Fibroblast of the aortic adventitia (primary cell): ENCODE results near the gene EXT2. TPM values are rescaled to one million over a fixed set of nuclear protein-coding genes. Genes with fewer than 3 reads are reported as not detected.

Experiments used
- DNase-seq: peaks from one replicate; pipeline ENCODE4 v3.0.0-alpha.2; 2010; ENCODE audit warnings: low read depth
- H3K4me3 ChIP-seq: 2 replicates; pipeline ENCODE4 v1.5.1; 2011; ENCODE audit warnings: low read depth, mild to moderate bottlenecking, control low read depth, low read length, moderate library complexity
- total RNA-seq: library from RNA; depleted of rRNA; stranded (reverse); fragments of >200 nt; gene quantifications from 2 replicates; pipeline ENCODE4 v1.2.3, GENCODE V29; 2012; ENCODE audit warnings: low replicate concordance
- TF ChIP-seq, protein P1 (sequence below): IDR thresholded peaks from 2 replicates; pipeline ENCODE4 v1.5.1; 2011; ENCODE audit warnings: mild to moderate bottlenecking, low read length, control low read depth, inconsistent platforms; ENCODE audit not compliant: insufficient read depth

The EXT2 gene
- total RNA-seq, 1 donor: 100 TPM

DNA sequence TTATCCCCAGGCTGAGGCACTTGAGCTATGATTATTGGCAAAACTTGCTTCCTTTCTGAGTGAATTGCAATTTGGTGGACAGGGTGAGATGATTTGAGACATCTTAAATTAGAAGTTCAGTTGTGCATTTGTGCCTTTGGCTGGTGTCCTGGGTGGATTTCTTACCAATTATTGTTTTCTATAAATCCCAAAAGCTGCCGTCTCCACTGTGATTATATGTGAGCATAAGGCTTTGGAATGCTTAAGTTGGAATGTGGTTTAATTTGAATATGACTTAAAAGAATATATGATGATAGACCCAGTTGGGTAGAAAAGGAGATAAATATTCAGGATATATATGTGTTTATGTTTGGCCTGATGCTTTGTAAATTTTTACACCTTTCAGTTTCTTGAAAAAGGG, 70.0 kb downstream of the EXT2 start:
- DNase-seq: no peak
- no peak overlapping the region for H3K4me3 ChIP-seq
- TF ChIP-seq, protein P1, sequence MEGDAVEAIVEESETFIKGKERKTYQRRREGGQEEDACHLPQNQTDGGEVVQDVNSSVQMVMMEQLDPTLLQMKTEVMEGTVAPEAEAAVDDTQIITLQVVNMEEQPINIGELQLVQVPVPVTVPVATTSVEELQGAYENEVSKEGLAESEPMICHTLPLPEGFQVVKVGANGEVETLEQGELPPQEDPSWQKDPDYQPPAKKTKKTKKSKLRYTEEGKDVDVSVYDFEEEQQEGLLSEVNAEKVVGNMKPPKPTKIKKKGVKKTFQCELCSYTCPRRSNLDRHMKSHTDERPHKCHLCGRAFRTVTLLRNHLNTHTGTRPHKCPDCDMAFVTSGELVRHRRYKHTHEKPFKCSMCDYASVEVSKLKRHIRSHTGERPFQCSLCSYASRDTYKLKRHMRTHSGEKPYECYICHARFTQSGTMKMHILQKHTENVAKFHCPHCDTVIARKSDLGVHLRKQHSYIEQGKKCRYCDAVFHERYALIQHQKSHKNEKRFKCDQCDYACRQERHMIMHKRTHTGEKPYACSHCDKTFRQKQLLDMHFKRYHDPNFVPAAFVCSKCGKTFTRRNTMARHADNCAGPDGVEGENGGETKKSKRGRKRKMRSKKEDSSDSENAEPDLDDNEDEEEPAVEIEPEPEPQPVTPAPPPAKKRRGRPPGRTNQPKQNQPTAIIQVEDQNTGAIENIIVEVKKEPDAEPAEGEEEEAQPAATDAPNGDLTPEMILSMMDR: no peak

DNA sequence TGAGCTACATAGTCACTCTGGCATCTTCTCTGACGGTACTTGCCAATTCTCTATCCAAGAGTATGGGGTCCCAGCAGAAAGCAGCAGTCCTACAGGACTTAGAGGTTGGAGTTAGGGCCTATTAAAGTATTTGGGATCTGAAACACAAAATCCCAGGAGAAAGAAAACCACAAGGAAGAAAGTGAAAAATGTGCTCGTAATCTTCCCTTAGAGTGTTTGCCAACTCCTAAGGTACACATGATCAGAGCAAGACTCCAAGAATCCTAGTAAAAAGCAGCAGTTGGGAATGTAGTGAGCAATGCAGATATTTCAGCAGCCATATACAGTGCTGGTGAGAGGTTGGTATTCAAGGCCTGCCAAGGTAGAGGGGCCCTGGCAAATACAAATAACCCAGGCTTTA, 71.6 kb downstream of the EXT2 start:
- no peak overlapping the region for H3K4me3 ChIP-seq
- peak; percentile 68 for DNase-seq
- TF ChIP-seq, protein P1: no peak

DNA sequence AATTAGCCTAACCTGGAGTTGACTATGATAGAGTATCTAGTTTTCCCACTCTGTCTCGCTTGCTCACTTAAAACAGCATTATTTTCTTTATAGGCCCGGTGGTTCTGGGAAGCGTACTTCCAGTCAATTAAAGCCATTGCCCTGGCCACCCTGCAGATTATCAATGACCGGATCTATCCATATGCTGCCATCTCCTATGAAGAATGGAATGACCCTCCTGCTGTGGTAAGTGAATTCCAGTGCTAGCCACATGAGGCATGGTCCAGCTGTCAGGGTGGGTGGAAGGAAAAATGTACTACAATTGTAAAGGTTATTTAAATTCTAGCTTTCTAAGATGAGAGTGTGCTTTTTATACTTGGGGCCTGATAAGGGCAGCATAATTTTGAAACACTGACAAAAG, 76.0 kb downstream of the EXT2 start:
- no peak overlapping the region for H3K4me3 ChIP-seq
- TF ChIP-seq, protein P1: no peak
- DNase-seq: no peak

DNA sequence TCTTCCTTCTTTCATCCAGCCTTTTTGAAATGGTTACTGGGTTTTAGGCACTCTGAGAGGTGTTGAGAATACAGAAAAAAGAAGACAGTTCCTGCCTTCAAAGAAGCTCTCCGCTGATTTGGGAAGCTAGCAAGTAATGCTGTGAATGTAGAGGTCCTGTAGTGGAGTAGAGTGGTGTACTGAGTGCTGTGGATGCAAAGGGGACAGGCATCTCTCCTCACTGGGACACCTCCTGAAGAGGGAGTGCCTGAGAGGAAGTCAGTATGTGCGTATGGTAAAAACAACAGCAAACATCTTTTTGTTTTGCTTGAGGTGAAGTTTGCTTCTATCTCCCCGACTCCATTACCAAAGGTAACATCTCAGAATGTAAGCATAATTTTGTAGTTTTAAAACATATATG, 77.5 kb downstream of the EXT2 start:
- TF ChIP-seq, protein P1: no peak
- H3K4me3 ChIP-seq: no peak overlapping the region
- DNase-seq: no peak

DNA sequence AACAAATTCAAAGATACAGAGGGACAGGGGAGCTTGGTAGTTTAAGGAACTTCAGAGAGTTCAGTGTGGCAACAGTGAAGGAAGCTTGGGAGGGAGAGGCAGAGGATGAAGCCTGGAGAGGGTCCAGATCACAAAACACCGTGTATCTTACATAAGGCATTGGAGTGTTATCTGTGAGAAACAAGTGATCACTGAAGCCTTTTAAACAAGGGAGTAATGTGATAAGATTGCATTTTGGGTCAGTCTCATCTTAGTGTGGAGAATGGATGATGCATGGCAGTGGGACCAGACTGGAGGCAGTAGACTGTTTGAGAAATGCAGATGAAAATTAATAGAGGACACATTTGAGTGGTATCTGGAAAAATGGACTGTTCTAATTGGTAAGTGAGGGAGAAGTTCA, 79.4 kb downstream of the EXT2 start:
- TF ChIP-seq, protein P1: no peak
- no peak for DNase-seq

DNA sequence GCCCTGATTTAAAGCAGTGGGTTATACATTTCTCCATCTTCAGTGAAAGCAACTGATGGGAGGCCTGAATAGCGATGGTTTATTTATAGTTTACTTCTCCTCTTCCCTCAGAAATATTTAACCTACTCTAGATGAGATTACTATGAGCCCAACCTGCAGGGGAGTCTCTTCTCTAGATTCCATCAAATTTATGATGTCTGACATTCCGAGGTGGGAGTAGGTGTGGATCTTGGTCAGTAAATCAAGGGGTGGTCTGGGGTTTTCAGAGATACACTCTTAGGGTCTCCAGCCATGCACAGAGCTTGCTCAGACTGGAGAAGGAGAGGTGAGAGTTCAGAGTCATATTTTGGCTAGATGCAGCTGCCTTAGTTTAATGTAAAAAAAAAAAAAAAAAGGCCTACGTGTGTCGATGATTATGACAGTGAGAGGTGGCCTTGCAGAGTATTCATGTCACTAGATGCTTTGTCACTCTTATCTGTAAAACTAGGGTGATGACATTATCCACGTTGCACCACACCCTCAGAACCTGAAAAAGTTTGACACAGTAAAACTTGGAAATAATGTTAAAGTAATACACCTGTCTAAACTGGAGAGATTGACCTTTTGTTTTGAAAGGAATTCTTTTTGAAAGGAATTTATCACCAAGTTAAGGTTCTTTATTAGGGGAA, 81.2 kb downstream of the EXT2 start:
- H3K4me3 ChIP-seq: no peak overlapping the region
- TF ChIP-seq, protein P1: no peak
- DNase-seq: no peak

More for the DNA sequence above, 79.4 kb downstream of the EXT2 start:
- H3K4me3 ChIP-seq: no peak overlapping the region

DNA sequence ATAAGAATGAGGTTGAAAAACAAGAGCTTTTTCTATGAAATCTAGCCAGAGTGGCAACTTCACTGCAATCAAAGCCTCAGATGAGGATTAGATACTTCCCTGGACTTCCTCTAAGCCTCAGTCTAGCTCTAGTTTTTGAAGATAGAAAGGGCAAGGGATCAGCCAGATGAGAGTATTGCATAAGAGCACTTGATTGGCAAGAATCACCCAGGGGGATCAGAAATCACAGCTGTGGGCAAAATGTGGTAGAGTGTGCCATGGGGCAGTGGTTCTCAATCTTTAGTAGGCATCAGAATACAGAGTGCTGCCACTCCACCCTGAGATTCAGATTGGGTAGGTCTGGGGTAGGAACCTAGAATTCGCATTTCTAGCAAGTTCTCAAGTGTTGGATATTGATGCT, 82.4 kb downstream of the EXT2 start:
- no peak overlapping the region for H3K4me3 ChIP-seq
- TF ChIP-seq, protein P1: no peak
- no peak for DNase-seq
